ENCODE measurements around the gene SLC5A4. TPM values are rescaled to one million over a fixed set of nuclear protein-coding genes. Genes with fewer than 3 reads are reported as not detected.

Gene SLC5A4
- total RNA-seq, 1 donor from 2014 or later: 1.0 TPM

DNA sequence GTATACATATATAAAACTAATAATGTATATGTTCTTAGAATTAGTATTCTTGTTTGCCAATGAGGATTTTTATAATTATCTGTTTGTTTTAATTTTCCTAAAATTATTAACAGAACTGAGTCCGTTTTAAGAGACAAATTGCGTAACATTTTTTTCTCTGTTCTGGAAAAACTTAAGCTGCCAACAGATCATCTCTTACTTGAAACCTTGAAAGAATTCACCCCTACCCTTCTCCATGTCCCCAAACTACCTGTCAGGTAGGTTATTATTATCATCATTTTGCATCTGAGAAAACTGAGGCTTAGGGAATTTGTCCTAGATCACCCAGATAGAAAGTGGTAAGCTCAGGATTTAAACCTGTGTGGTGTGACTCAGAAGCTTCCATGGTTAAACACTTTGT, 14.7 kb downstream of the SLC5A4 start:
- no peaks in the 10 kb centered on the region for H3K36me3 ChIP-seq (ENCODE audit: control insufficient read depth in 3 of 3, insufficient read depth in 3 of 3, low read length in 3 of 3)

DNA sequence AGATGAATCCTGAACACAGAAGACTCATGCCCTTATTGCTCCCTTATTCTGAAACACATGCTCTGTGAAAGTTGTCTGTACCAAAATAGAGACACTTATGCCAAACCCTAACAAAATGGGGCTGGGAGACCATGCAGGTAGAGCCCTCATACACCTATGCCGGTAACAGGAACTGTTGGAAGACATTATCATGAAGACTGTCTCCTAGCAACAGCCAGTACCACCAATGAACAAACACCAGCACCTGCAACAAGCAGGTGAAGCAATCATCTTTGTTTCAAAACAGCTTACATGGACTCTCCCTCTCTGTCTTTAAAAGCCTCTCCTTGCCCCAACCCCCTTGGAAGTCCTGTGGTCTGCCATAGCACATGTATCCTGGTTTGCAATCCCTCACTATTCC, 17.2 kb downstream of the SLC5A4 start:
- Histone ChIP-seq H3K36me3 (ENCODE audit: control insufficient read depth in 3 of 3, insufficient read depth in 3 of 3, low read length in 3 of 3) (no peaks in the 10 kb centered on the region), H3K4me3 (ENCODE audit: low read length in 3 of 3) (no peak overlapping the region), H3K27ac (ENCODE audit: low read depth, low read length) (no peak overlapping the region), H3K9me3 (ENCODE audit: control insufficient read depth in 3 of 3, low read length in 3 of 3) (no peaks in the 10 kb centered on the region), H3K27me3 (ENCODE audit: control insufficient read depth in 3 of 3, insufficient read depth in 3 of 3, low read length in 3 of 3) (peaks cover 2 to 5% (median 3%) of the 10 kb centered on the region in 3 donors), H3K4me1 (ENCODE audit: control insufficient read depth in 3 of 3, insufficient read depth in 3 of 3, low read length in 3 of 3) (no peaks in the 10 kb centered on the region), H3K9ac (ENCODE audit: low read depth in 1 of 3, low read length in 3 of 3) (no peak overlapping the region)

More for the DNA sequence above, 14.7 kb downstream of the SLC5A4 start:
- H3K4me3 ChIP-seq (ENCODE audit: low read length in 3 of 3): no peak overlapping the region
- no peak overlapping the region for H3K27ac ChIP-seq (ENCODE audit: low read depth, low read length)
- no peaks in the 10 kb centered on the region for H3K4me1 ChIP-seq (ENCODE audit: control insufficient read depth in 3 of 3, insufficient read depth in 3 of 3, low read length in 3 of 3)
- H3K27me3 ChIP-seq (ENCODE audit: control insufficient read depth in 3 of 3, insufficient read depth in 3 of 3, low read length in 3 of 3): peaks cover 0 to 5% (median 3%) of the 10 kb centered on the region in 3 donors
- H3K9me3 ChIP-seq (ENCODE audit: control insufficient read depth in 3 of 3, low read length in 3 of 3): no peaks in the 10 kb centered on the region
- H3K9ac ChIP-seq (ENCODE audit: low read depth in 1 of 3, low read length in 3 of 3): no peak overlapping the region

DNA sequence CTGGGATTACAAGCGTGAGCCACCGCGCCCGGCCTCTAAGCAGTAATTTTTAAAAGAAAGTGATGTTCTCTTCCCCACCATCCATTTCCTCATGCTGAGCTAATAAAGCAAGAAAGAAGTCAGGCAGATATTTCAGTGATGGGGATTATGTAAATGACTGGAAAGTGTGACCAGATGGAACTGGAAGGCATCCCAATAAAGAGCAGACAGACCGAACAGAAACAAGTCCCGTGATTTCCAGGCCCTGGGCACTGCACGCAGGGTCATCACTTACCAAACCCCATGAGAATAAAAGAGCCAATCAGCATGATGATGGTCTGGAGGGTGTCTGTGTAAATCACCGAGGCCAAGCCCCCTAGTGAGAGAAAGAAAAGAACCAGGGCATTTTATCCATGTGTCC, 18.2 kb downstream of the SLC5A4 start:
- no peak overlapping the region for H3K4me3 ChIP-seq (ENCODE audit: low read length in 3 of 3)
- H3K27me3 ChIP-seq (ENCODE audit: control insufficient read depth in 3 of 3, insufficient read depth in 3 of 3, low read length in 3 of 3): peaks cover 5 to 7% (median 6%) of the 10 kb centered on the region in 3 donors
- H3K4me1 ChIP-seq (ENCODE audit: control insufficient read depth in 3 of 3, insufficient read depth in 3 of 3, low read length in 3 of 3): no peaks in the 10 kb centered on the region
- no peak overlapping the region for H3K9ac ChIP-seq (ENCODE audit: low read depth in 1 of 3, low read length in 3 of 3)
- no peaks in the 10 kb centered on the region for H3K36me3 ChIP-seq (ENCODE audit: control insufficient read depth in 3 of 3, insufficient read depth in 3 of 3, low read length in 3 of 3)
- no peak overlapping the region for H3K27ac ChIP-seq (ENCODE audit: low read depth, low read length)
- no peaks in the 10 kb centered on the region for H3K9me3 ChIP-seq (ENCODE audit: control insufficient read depth in 3 of 3, low read length in 3 of 3)

DNA sequence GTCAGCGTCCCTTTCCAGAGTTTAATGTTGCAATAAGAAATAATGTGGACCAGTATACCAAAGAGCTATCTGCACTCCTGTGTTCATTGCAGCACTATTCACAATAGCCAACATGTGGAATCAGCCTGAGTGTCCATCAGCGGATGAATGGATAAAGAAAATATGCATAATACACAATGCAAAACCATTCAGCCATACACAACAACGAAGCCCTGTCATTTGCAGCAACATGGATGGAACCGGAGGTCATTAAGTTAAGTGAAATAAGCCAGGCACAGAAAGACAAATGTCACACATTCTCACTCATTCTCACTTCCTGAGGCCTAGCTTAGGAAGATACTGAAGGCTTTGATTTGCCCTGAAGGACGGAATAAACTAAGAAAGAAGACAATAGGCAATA, 22.1 kb downstream of the SLC5A4 start:
- Histone ChIP-seq H3K4me3 (ENCODE audit: low read length in 3 of 3) (no peak overlapping the region), H3K9ac (ENCODE audit: low read depth in 1 of 3, low read length in 3 of 3) (no peak overlapping the region), H3K9me3 (ENCODE audit: control insufficient read depth in 3 of 3, low read length in 3 of 3) (no peaks in the 10 kb centered on the region), H3K27ac (ENCODE audit: low read depth, low read length) (no peak overlapping the region), H3K27me3 (ENCODE audit: control insufficient read depth in 3 of 3, insufficient read depth in 3 of 3, low read length in 3 of 3) (peaks cover 0 to 7% (median 6%) of the 10 kb centered on the region in 3 donors), H3K36me3 (ENCODE audit: control insufficient read depth in 3 of 3, insufficient read depth in 3 of 3, low read length in 3 of 3) (no peaks in the 10 kb centered on the region), H3K4me1 (ENCODE audit: control insufficient read depth in 3 of 3, insufficient read depth in 3 of 3, low read length in 3 of 3) (no peaks in the 10 kb centered on the region)

DNA sequence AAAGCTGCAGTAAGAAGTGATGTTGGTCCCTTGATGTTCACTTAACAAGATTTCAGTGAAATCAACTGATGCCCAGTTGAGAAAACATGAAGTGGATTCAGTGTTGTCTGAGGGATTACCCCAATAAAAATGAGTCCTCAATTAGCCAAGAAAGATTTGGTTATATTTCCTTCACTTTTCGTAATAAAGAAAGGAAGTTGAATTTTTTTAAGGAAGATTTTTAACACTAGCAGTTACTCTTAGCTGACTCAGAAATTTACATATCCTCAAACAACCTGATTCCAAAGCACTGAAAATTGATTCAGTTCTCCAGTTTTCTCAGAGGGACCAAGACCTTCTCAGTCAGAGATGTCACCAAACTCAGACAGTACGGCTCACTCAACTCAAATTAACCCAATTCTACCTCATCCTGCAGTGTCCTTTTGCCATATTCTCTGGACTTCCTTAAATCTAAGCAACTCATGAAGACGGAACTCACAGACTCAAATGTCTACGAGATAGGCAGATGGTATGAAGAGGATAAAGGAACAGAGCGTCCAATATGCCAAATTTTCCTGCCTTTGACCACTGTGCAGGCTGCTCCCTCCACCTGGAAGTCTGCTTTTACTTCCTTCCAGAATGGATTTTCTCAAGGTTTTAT, 22.8 kb downstream of the SLC5A4 start:
- no peak overlapping the region for H3K27ac ChIP-seq (ENCODE audit: low read depth, low read length)
- H3K9ac ChIP-seq (ENCODE audit: low read depth in 1 of 3, low read length in 3 of 3): no peak overlapping the region
- H3K4me3 ChIP-seq (ENCODE audit: low read length in 3 of 3): no peak overlapping the region
- no peaks in the 10 kb centered on the region for H3K9me3 ChIP-seq (ENCODE audit: control insufficient read depth in 3 of 3, low read length in 3 of 3)
- H3K36me3 ChIP-seq (ENCODE audit: control insufficient read depth in 3 of 3, insufficient read depth in 3 of 3, low read length in 3 of 3): no peaks in the 10 kb centered on the region
- H3K4me1 ChIP-seq (ENCODE audit: control insufficient read depth in 3 of 3, insufficient read depth in 3 of 3, low read length in 3 of 3): no peaks in the 10 kb centered on the region
- peaks cover 0 to 7% (median 3%) of the 10 kb centered on the region in 3 donors for H3K27me3 ChIP-seq (ENCODE audit: control insufficient read depth in 3 of 3, insufficient read depth in 3 of 3, low read length in 3 of 3)

DNA sequence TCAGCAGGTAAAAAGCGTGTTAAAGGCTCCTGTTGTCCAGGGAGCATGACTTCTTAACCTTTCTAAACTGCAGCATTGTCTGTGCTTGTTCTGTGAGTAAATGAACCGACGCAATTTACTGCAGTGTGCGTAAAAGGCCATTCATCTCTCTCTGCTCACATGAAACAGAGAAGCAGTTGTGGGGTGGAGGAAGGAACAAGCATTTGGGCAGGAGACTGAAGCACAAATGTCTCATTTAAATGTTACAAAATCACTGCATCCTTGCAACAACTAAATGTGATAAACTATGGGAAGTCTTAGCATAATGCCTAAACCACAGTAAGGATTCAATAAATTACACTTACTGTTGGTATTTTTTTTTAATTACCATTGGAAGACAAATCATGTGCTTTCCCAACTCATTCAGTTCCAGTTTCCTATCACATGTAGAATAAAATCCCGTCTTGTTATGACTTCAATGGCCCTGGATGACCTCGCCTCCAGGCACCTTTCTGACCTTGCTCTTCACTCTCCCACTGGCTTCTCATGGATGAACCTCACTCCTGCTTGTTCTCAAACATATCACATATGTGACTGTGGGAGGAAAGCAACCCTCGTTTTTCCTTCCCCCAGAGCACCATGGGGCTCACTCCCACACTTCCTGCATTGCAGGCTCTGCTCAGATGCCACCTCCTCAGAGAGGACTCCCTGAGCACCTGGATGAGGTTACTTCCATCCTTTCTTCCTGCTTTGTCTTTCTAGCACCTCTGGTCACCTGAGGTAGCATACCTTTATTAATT, 28.6 kb downstream of the SLC5A4 start:
- H3K9me3 ChIP-seq (ENCODE audit: control insufficient read depth in 3 of 3, low read length in 3 of 3): no peaks in the 10 kb centered on the region
- no peaks in the 10 kb centered on the region for H3K27me3 ChIP-seq (ENCODE audit: control insufficient read depth in 3 of 3, insufficient read depth in 3 of 3, low read length in 3 of 3)
- no peak overlapping the region for H3K27ac ChIP-seq (ENCODE audit: low read depth, low read length)
- H3K4me3 ChIP-seq (ENCODE audit: low read length in 3 of 3): no peak overlapping the region
- no peak overlapping the region for H3K9ac ChIP-seq (ENCODE audit: low read depth in 1 of 3, low read length in 3 of 3)
- H3K4me1 ChIP-seq (ENCODE audit: control insufficient read depth in 3 of 3, insufficient read depth in 3 of 3, low read length in 3 of 3): no peaks in the 10 kb centered on the region
- no peaks in the 10 kb centered on the region for H3K36me3 ChIP-seq (ENCODE audit: control insufficient read depth in 3 of 3, insufficient read depth in 3 of 3, low read length in 3 of 3)

DNA sequence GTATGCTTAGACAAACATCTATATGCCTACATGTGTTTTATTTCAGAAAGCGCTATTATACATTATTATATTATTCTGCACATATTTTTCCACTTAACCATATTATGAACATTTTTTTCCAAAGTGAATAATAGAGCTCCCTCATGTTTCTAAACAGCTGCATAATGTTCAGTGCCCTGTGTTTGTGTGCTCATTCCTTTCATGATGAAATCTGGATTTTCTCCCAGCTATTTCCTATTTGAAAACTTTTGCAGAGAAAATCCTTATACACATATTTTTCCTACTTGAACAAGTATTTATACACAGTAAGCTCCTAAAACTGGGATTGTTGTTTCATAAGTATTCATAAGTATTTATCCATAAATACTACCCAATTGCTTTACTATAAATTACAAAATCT, 32.2 kb downstream of the SLC5A4 start:
- Histone ChIP-seq H3K36me3 (ENCODE audit: control insufficient read depth in 3 of 3, insufficient read depth in 3 of 3, low read length in 3 of 3) (no peaks in the 10 kb centered on the region), H3K27ac (ENCODE audit: low read depth, low read length) (no peak overlapping the region), H3K4me1 (ENCODE audit: control insufficient read depth in 3 of 3, insufficient read depth in 3 of 3, low read length in 3 of 3) (no peaks in the 10 kb centered on the region), H3K4me3 (ENCODE audit: low read length in 3 of 3) (no peak overlapping the region), H3K9me3 (ENCODE audit: control insufficient read depth in 3 of 3, low read length in 3 of 3) (no peaks in the 10 kb centered on the region), H3K27me3 (ENCODE audit: control insufficient read depth in 3 of 3, insufficient read depth in 3 of 3, low read length in 3 of 3) (no peaks in the 10 kb centered on the region), H3K9ac (ENCODE audit: low read depth in 1 of 3, low read length in 3 of 3) (no peak overlapping the region)

DNA sequence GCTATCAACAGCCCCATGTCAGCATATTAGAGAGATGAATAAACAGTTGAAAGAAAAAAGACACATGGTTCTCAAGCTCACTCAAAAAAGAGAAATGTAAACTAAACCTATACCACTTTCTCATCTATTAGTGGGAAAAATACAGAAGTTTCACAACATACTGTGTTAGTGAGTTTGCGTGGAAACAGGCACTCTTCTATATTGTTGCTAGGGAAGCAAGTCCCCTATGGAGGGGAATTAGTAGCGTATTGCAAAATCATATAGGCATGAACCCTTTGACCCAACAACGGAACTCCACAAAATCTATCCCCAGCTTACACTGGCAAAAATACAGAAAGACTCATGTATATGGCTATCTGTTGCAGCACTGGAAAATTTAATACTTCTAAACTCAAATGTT, 36.1 kb downstream of the SLC5A4 start:
- H3K9ac ChIP-seq (ENCODE audit: low read depth in 1 of 3, low read length in 3 of 3): no peak overlapping the region
- no peaks in the 10 kb centered on the region for H3K27me3 ChIP-seq (ENCODE audit: control insufficient read depth in 3 of 3, insufficient read depth in 3 of 3, low read length in 3 of 3)
- H3K27ac ChIP-seq (ENCODE audit: low read depth, low read length): no peak overlapping the region
- H3K9me3 ChIP-seq (ENCODE audit: control insufficient read depth in 3 of 3, low read length in 3 of 3): no peaks in the 10 kb centered on the region
- no peaks in the 10 kb centered on the region for H3K36me3 ChIP-seq (ENCODE audit: control insufficient read depth in 3 of 3, insufficient read depth in 3 of 3, low read length in 3 of 3)
- no peak overlapping the region for H3K4me3 ChIP-seq (ENCODE audit: low read length in 3 of 3)
- no peaks in the 10 kb centered on the region for H3K4me1 ChIP-seq (ENCODE audit: control insufficient read depth in 3 of 3, insufficient read depth in 3 of 3, low read length in 3 of 3)

DNA sequence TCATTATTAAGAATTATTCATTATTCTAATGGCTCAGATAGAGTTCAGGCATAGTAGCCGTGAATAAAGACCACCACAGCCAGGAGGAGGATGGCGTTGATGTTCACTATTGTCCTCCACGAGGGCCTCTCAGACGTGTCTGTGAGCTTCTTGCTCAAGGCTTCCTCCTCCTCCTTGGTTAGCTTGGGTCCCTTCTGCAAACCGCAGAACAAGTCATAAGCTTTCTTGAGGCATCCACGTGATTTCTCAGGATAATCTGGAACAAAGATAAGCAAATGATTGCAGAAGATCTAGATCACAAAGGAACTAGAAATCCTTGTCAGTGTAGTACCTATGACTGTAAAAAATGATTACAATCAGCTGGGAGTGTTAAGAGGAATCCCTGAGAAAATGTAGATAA, 36.7 kb downstream of the SLC5A4 start:
- H3K27ac ChIP-seq (ENCODE audit: low read depth, low read length): no peak overlapping the region
- no peaks in the 10 kb centered on the region for H3K4me1 ChIP-seq (ENCODE audit: control insufficient read depth in 3 of 3, insufficient read depth in 3 of 3, low read length in 3 of 3)
- no peak overlapping the region for H3K4me3 ChIP-seq (ENCODE audit: low read length in 3 of 3)
- no peaks in the 10 kb centered on the region for H3K36me3 ChIP-seq (ENCODE audit: control insufficient read depth in 3 of 3, insufficient read depth in 3 of 3, low read length in 3 of 3)
- no peak overlapping the region for H3K9ac ChIP-seq (ENCODE audit: low read depth in 1 of 3, low read length in 3 of 3)
- no peaks in the 10 kb centered on the region for H3K9me3 ChIP-seq (ENCODE audit: control insufficient read depth in 3 of 3, low read length in 3 of 3)
- no peaks in the 10 kb centered on the region for H3K27me3 ChIP-seq (ENCODE audit: control insufficient read depth in 3 of 3, insufficient read depth in 3 of 3, low read length in 3 of 3)

DNA sequence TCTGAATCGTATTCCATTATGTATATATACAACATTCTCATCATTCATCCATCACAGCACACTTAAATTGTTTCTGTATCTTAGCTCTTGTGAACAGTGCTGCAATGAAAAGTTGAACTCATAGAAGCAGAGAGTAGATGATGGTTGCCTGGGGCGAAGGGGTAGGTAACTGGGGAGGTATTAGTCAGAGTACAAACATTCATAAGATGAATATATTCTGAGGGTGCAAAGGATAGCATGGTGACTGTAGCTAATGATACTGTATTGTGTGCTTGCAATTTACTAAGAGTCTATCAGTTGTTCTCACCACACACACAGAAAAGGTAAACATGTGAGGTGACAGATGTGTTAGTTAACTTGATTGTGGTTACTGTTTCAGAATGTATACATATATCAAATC, 37.7 kb downstream of the SLC5A4 start:
- H3K9me3 ChIP-seq (ENCODE audit: control insufficient read depth in 3 of 3, low read length in 3 of 3): no peaks in the 10 kb centered on the region
- peaks cover 0 to 3% (median 0%) of the 10 kb centered on the region in 3 donors for H3K27me3 ChIP-seq (ENCODE audit: control insufficient read depth in 3 of 3, insufficient read depth in 3 of 3, low read length in 3 of 3)
- no peaks in the 10 kb centered on the region for H3K36me3 ChIP-seq (ENCODE audit: control insufficient read depth in 3 of 3, insufficient read depth in 3 of 3, low read length in 3 of 3)
- H3K4me1 ChIP-seq (ENCODE audit: control insufficient read depth in 3 of 3, insufficient read depth in 3 of 3, low read length in 3 of 3): no peaks in the 10 kb centered on the region
- H3K9ac ChIP-seq (ENCODE audit: low read depth in 1 of 3, low read length in 3 of 3): no peak overlapping the region
- no peak overlapping the region for H3K27ac ChIP-seq (ENCODE audit: low read depth, low read length)
- no peak overlapping the region for H3K4me3 ChIP-seq (ENCODE audit: low read length in 3 of 3)
